ENCODE results near the gene SLC17A6.

The SLC17A6 gene

GRCh38 chr11:22392561-22392960 lies 54.4 kb downstream of the SLC17A6 start:
- no peak for ATAC-seq
- TF ChIP-seq ZNF8 (CRISPR knock-in tag; IDR thresholded peaks at IDR 0.05) (no peak), TSHZ2 (CRISPR knock-in tag; IDR thresholded peaks at IDR 0.05) (no peak), CSRNP3 (CRISPR knock-in tag; IDR thresholded peaks at IDR 0.05) (no peak), PPARA (CRISPR knock-in tag; IDR thresholded peaks at IDR 0.05; ENCODE audit: borderline replicate concordance) (no peak)

- no peak for ATAC-seq
- TF ChIP-seq ESRRG (CRISPR knock-in tag; IDR thresholded peaks at IDR 0.05) (no peak), ISL1 (CRISPR knock-in tag; IDR thresholded peaks at IDR 0.05) (no peak), ZFP30 (CRISPR knock-in tag; IDR thresholded peaks at IDR 0.05) (no peak), TOX (CRISPR knock-in tag; IDR thresholded peaks at IDR 0.05; ENCODE audit: borderline replicate concordance) (no peak), TSHZ2 (CRISPR knock-in tag; IDR thresholded peaks at IDR 0.05) (no peak), ZNF565 (CRISPR knock-in tag; conservative IDR thresholded peaks at IDR 0.05; ENCODE audit: low read depth) (no peak), ARNTL (CRISPR knock-in tag; IDR thresholded peaks at IDR 0.05; ENCODE audit: borderline replicate concordance, low read depth) (no peak), BACH2 (CRISPR knock-in tag; IDR thresholded peaks at IDR 0.05; ENCODE audit: borderline replicate concordance) (no peak), SNAI2 (CRISPR knock-in tag; IDR thresholded peaks at IDR 0.05) (no peak), PPARA (CRISPR knock-in tag; IDR thresholded peaks at IDR 0.05; ENCODE audit: borderline replicate concordance) (no peak), POU6F1 (CRISPR knock-in tag; IDR thresholded peaks at IDR 0.05; ENCODE audit: borderline replicate concordance, low read depth) (no peak), CSDC2 (CRISPR knock-in tag; IDR thresholded peaks at IDR 0.05) (no peak), TCF4 (CRISPR knock-in tag; IDR thresholded peaks at IDR 0.05; ENCODE audit: borderline replicate concordance) (no peak), CREB5 (CRISPR knock-in tag; IDR thresholded peaks at IDR 0.05; ENCODE audit: low read depth) (no peak), ZFP3 (CRISPR knock-in tag; IDR thresholded peaks at IDR 0.05) (no peak), CSRNP3 (CRISPR knock-in tag; IDR thresholded peaks at IDR 0.05) (no peak), GLIS3 (CRISPR knock-in tag; IDR thresholded peaks at IDR 0.05) (no peak), RARB (CRISPR knock-in tag; IDR thresholded peaks at IDR 0.05) (no peak), ZC3H10 (CRISPR knock-in tag; IDR thresholded peaks at IDR 0.05) (no peak), ZNF70 (CRISPR knock-in tag; IDR thresholded peaks at IDR 0.05) (no peak)
Measured at GRCh38 chr11:22405377-22405776, 67.2 kb downstream of the SLC17A6 start.
